ENCODE measurements around the gene DAAM1. TPM values are rescaled to one million over a fixed set of nuclear protein-coding genes. Genes with fewer than 3 reads are reported as not detected.

DAAM1 gene
- total RNA-seq, 1 donor from 2014 or later = 42.0 TPM

DNA sequence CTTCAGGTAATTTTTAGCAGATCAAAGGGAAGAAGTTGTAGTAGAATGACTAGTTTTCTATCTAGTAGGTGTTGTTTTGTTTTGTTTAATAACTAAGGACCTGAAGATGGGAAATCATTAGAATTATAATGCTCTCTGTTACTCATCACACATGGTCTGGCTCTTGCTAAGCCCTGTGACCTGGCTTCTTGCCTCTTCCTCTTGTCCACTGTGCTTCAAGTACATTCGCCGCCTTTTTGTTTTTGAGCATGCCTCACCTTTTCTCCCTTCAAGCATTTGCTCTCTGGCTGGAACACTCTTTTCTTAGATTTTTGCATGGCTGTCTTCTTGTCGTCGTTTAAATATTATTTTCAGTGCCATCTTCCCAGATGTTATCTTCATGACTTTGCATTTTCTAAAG is 47.7 kb downstream of the DAAM1 start:
- H3K27me3 ChIP-seq = no peaks in the 10 kb centered on the region
- no peak overlapping the region for H3K27ac ChIP-seq
- intact Hi-C loops (cut with DNase I) = no loop called here
- no peak for DNase-seq (ENCODE audit: extremely low spot score in 2 of 2)
- TF ChIP-seq, protein P1, sequence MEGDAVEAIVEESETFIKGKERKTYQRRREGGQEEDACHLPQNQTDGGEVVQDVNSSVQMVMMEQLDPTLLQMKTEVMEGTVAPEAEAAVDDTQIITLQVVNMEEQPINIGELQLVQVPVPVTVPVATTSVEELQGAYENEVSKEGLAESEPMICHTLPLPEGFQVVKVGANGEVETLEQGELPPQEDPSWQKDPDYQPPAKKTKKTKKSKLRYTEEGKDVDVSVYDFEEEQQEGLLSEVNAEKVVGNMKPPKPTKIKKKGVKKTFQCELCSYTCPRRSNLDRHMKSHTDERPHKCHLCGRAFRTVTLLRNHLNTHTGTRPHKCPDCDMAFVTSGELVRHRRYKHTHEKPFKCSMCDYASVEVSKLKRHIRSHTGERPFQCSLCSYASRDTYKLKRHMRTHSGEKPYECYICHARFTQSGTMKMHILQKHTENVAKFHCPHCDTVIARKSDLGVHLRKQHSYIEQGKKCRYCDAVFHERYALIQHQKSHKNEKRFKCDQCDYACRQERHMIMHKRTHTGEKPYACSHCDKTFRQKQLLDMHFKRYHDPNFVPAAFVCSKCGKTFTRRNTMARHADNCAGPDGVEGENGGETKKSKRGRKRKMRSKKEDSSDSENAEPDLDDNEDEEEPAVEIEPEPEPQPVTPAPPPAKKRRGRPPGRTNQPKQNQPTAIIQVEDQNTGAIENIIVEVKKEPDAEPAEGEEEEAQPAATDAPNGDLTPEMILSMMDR (IDR thresholded peaks at IDR 0.05) = no peak
- TF ChIP-seq POLR2AphosphoS5 (IDR thresholded peaks at IDR 0.05; ENCODE audit: insufficient read depth in 1 of 2, low read depth in 1 of 2) (no peak), POLR2A (IDR thresholded peaks at IDR 0.05) (no peak)
- no peak overlapping the region for H3K4me3 ChIP-seq
- peaks cover 44% of the 10 kb centered on the region for H3K4me1 ChIP-seq
- H3K9me3 ChIP-seq = no peaks in the 10 kb centered on the region
- H3K36me3 ChIP-seq = no peaks in the 10 kb centered on the region

DNA sequence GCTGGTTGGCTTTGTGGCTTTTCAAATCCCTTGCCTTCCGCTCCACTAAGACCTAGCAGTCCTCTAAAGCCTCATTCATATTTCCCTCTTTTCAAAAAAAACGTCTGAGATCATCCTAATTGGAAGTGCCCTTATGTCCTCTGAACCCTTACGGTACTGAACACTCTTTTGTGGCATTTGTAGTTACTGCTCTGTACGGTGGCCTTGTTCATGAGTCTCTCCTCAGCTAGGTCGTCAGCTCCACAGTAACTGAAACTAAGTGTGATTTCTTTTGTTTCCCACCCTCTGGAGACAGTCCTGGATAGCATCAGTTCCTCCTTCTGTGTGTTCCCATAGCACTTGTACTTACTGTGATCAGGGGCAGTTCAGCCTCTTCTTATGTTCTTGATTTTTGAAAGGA is 49.7 kb downstream of the DAAM1 start:
- Histone ChIP-seq H3K4me1 (peaks cover 51% of the 10 kb centered on the region), H3K36me3 (no peaks in the 10 kb centered on the region)
- intact Hi-C loops (cut with DNase I) = no loop called here

GRCh38 chr14:59239022-59239421 is 50.6 kb downstream of the DAAM1 start:
- Histone ChIP-seq H3K27ac (no peak overlapping the region), H3K4me3 (no peak overlapping the region), H3K27me3 (no peaks in the 10 kb centered on the region), H3K9me3 (no peaks in the 10 kb centered on the region), H3K4me1 (peaks cover 59% of the 10 kb centered on the region), H3K36me3 (no peaks in the 10 kb centered on the region)
- intact Hi-C loops (cut with DNase I) = no loop called here
- no peak for DNase-seq (ENCODE audit: extremely low spot score in 2 of 2)
- TF ChIP-seq POLR2AphosphoS5 (IDR thresholded peaks at IDR 0.05; ENCODE audit: insufficient read depth in 1 of 2, low read depth in 1 of 2) (no peak), POLR2A (IDR thresholded peaks at IDR 0.05) (no peak)
- TF ChIP-seq, protein P1 (IDR thresholded peaks at IDR 0.05) = no peak

More for the DNA sequence above, 49.7 kb downstream of the DAAM1 start:
- DNase-seq (ENCODE audit: extremely low spot score in 2 of 2) = no peak
- no peaks in the 10 kb centered on the region for H3K27me3 ChIP-seq
- no peak overlapping the region for H3K27ac ChIP-seq
- no peaks in the 10 kb centered on the region for H3K9me3 ChIP-seq
- no peak overlapping the region for H3K4me3 ChIP-seq
- no peak for TF ChIP-seq POLR2AphosphoS5 (IDR thresholded peaks at IDR 0.05; ENCODE audit: insufficient read depth in 1 of 2, low read depth in 1 of 2)
- TF ChIP-seq, protein P1 (IDR thresholded peaks at IDR 0.05) = no peak
- TF ChIP-seq POLR2A (IDR thresholded peaks at IDR 0.05) = no peak

GRCh38 chr14:59240356-59240755 is 51.9 kb downstream of the DAAM1 start:
- no peaks in the 10 kb centered on the region for H3K36me3 ChIP-seq
- no peaks in the 10 kb centered on the region for H3K27me3 ChIP-seq
- H3K4me1 ChIP-seq = peaks cover 64% of the 10 kb centered on the region
- no peak overlapping the region for H3K4me3 ChIP-seq
- H3K9me3 ChIP-seq = no peaks in the 10 kb centered on the region
- TF ChIP-seq, protein P1 (IDR thresholded peaks at IDR 0.05) = no peak
- TF ChIP-seq POLR2AphosphoS5 (IDR thresholded peaks at IDR 0.05; ENCODE audit: insufficient read depth in 1 of 2, low read depth in 1 of 2) (no peak), POLR2A (IDR thresholded peaks at IDR 0.05) (no peak)
- no peak for DNase-seq (ENCODE audit: extremely low spot score in 2 of 2)
- intact Hi-C loops (cut with DNase I) = no loop called here
- H3K27ac ChIP-seq = no peak overlapping the region

DNA sequence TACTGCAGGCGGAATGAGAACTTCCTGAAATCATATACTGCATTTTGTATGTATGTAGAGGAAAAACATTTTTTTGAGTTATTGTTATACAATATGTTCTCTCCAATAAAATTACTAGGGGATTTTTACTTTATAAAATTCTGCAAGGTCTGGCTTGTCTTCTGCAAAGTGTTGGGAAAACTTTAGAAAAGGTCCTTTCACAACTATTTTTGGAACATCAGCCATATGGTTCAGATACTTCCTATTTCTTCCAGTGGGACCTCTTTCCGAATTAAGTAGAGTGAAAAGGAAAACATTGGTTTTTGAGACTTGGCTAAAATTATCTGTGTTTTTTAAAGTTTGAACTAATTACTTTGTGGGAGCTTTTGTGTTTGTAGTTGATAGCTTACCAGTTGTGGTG is 52.7 kb downstream of the DAAM1 start:
- H3K9me3 ChIP-seq = no peaks in the 10 kb centered on the region
- DNase-seq (ENCODE audit: extremely low spot score in 2 of 2) = no peak
- no peaks in the 10 kb centered on the region for H3K36me3 ChIP-seq
- H3K4me3 ChIP-seq = no peak overlapping the region
- TF ChIP-seq, protein P1 (IDR thresholded peaks at IDR 0.05) = no peak
- no peaks in the 10 kb centered on the region for H3K27me3 ChIP-seq
- no peak overlapping the region for H3K27ac ChIP-seq
- peaks cover 59% of the 10 kb centered on the region for H3K4me1 ChIP-seq
- intact Hi-C loops (cut with DNase I) = no loop called here
